GM21529 (cell line): ENCODE measurements around the gene PALD1.

Experiments
- ATAC-seq: cut with Tn5 transposase; IDR thresholded peaks from one replicate; pipeline ENCODE4 v1.9.1; 2021; ENCODE audit not compliant: unreplicated experiment

PALD1 gene

DNA sequence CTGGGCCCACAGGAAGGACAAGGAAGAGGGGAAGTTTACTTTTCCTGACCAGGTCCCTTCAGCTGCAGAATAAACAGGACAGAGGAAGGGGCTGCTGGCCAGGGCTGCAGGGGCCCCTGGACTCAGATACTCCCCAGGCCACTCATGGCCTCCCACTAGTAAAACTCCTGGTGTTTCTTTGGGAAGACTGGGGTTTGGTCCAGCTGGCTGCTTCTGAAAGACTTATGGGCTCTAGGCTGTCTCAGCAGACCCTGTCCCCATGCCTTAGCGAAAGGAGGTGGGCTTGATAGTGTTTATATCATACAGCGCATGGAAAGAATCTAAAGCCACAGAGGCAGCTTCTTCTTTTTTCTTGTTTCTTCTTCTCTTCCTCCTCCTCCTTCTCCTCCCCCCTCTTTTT lies 56.4 kb downstream of the PALD1 start:
- no peak for ATAC-seq

DNA sequence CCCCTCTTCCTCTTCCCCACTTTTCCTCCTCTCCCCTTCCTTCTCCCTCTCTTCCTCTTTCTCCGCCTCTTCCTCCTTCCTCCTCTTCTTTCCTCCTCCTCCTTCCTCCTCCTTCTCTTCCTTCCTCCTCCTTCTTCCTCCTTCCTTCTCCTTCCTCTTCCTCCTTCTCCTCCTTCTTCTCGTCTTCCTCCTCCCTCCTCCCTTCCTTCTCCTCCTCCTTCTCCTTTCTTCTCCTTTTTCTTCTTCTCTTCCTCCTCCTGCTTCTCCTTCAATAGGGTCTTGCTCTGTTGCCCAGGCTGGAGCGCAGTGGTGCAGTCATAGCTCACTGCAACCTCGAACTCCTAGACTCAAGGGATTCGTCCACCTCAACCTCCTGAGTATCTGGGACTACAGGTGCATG lies 56.9 kb downstream of the PALD1 start:
- ATAC-seq, result no peak

- no peak for ATAC-seq
These were observed 57.8 kb downstream of the PALD1 start for GRCh38 chr10:70536196-70536861.

GRCh38 chr10:70537398-70538194 lies 59.0 kb downstream of the PALD1 start:
- no peak for ATAC-seq

DNA sequence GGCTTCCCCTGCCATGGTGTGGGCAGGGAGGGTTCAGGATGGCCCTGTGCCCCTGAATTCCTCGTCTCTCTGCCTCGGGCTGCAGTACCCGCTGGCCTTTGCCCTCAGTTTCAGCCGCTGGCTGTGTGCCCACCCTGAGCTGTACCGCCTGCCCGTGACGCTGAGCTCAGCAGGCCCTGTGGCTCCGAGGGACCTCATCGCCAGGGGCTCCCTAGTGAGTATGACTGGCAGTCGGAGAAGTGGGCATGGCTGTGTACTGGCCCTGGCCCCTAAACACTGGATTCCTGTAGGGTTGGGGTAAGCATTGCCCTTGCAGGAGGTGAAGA lies 59.6 kb downstream of the PALD1 start:
- ATAC-seq, result no peak

- ATAC-seq, result no peak
These were observed 60.3 kb downstream of the PALD1 start for GRCh38 chr10:70538731-70539338.

DNA sequence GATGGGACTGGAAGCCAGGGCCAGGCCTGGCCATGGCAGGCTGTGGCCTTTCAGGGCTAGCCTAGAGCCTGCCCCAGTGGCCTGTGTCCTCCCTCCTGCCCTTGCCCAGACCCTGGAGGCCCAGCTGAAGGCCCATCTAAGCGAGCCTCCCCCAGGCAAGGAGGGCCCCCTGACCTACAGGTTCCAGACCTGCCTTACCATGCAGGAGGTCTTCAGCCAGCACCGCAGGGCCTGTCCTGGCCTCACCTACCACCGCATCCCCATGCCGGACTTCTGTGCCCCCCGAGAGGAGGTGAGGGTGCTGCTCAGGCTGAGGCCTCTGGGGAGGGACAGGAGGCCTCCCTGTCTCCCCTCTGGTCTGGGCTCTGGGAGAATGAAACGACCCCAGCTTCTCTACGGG lies 60.9 kb downstream of the PALD1 start:
- ATAC-seq, result no peak

- ATAC-seq, result no peak
These were observed 61.7 kb downstream of the PALD1 start for GRCh38 chr10:70540089-70540788.

- no peak for ATAC-seq
These were observed 62.3 kb downstream of the PALD1 start for GRCh38 chr10:70540789-70541360.

GRCh38 chr10:70541736-70542564 lies 63.4 kb downstream of the PALD1 start:
- no peak for ATAC-seq

DNA sequence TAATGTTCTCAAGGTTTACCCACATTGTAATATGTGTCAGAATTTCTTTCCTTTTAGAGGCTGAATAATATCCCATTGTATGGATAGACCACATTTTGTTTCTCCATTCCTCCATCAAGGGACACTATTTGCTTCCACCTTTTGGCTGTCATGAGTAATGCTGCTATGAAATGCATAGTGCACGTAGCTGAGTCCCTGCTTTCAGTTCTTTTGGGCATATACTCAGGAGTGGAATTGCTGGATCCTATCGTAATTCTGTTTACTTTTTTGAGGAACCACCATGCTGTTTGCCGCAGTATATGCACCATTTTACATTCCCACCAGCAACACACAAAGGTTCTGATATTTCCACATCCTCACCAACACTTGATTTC lies 64.0 kb downstream of the PALD1 start:
- no peak for ATAC-seq

GRCh38 chr10:70543911-70544310 lies 65.3 kb downstream of the PALD1 start:
- no peak for ATAC-seq

GRCh38 chr10:70544431-70545340 lies 66.1 kb downstream of the PALD1 start:
- no peak for ATAC-seq

GRCh38 chr10:70546584-70546983 lies 68.0 kb downstream of the PALD1 start:
- no peak for ATAC-seq

- ATAC-seq, result no peak
These were observed 70.9 kb downstream of the PALD1 start for GRCh38 chr10:70549351-70549961.

DNA sequence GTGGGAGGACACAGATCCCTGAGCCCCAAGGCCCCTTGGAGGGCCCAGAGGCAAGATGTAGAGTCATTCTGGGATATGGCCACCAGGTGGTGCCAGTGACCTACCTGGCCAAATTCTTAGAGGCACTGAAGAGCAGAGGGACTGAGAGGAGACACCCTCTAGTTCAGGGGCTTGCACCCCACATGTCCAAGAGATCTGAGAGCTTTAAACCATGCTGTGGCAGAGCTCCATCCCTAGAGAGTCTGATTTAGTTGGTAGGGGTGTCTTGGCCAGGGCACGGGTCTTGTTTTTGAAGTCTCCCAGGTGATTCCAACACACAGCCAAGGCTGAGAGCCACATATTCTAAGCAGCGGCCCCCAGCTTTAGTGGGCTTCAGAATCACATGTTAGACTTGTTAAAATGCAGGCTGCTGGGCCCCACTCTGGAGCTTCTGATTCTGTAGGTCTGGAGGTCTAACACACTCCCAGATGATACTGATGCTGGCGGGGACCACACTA lies 71.4 kb downstream of the PALD1 start:
- no peak for ATAC-seq

- ATAC-seq, result no peak
These were observed 71.9 kb downstream of the PALD1 start for GRCh38 chr10:70550459-70550858.

- ATAC-seq, result no peak
These were observed 72.9 kb downstream of the PALD1 start for GRCh38 chr10:70551466-70551865.

- ATAC-seq, result no peak
These were observed 73.4 kb downstream of the PALD1 start for GRCh38 chr10:70551971-70552422.
